Measurements from ENCODE around the gene SLC7A5. TPM values are rescaled to one million over a fixed set of nuclear protein-coding genes. Genes with fewer than 3 reads are reported as not detected.

The SLC7A5 gene
- total and polyA plus RNA-seq, 2 donors = 4.3 to 6.6 TPM

- WGBS = 93% methylated on average over 16 of the region's 16 CpGs
- H3K9me3 ChIP-seq (ENCODE audit: control insufficient read depth in 2 of 2, insufficient read depth in 1 of 2, low read length in 1 of 2) = peaks cover 0 to 3% of the 10 kb centered on the region in 2 donors
- no peak overlapping the region for H3K4me3 ChIP-seq (ENCODE audit: low read length in 2 of 2)
- H3K4me1 ChIP-seq (ENCODE audit: control insufficient read depth in 2 of 2, insufficient read depth in 2 of 2, low read length in 2 of 2) = peaks cover 15 to 45% of the 10 kb centered on the region in 2 donors
- no peaks in the 10 kb centered on the region for H3K27me3 ChIP-seq (ENCODE audit: control insufficient read depth in 2 of 2, insufficient read depth in 1 of 2, low read length in 1 of 2)
- H3K27ac ChIP-seq (ENCODE audit: low read depth in 1 of 2, low read length in 1 of 2) = no peak overlapping the region
- no peak for DNase-seq (ENCODE audit: low read depth in 6 of 9, low spot score in 9 of 9)
- peaks cover 23 to 25% of the 10 kb centered on the region in 2 donors for H3K36me3 ChIP-seq (ENCODE audit: control insufficient read depth in 2 of 2, insufficient read depth in 2 of 2, low read length in 1 of 2)
These were observed 19.8 kb downstream of the SLC7A5 start for GRCh38 chr16:87849419-87850008.

GRCh38 chr16:87848676-87849345 lies 20.5 kb downstream of the SLC7A5 start:
- Histone ChIP-seq H3K27me3 (ENCODE audit: control insufficient read depth in 2 of 2, insufficient read depth in 1 of 2, low read length in 1 of 2) (no peaks in the 10 kb centered on the region), H3K4me3 (ENCODE audit: low read length in 2 of 2) (no peak overlapping the region), H3K4me1 (ENCODE audit: control insufficient read depth in 2 of 2, insufficient read depth in 2 of 2, low read length in 2 of 2) (peaks cover 15 to 47% of the 10 kb centered on the region in 2 donors), H3K36me3 (ENCODE audit: control insufficient read depth in 2 of 2, insufficient read depth in 2 of 2, low read length in 1 of 2) (peaks cover 23 to 25% of the 10 kb centered on the region in 2 donors), H3K27ac (ENCODE audit: low read depth in 1 of 2, low read length in 1 of 2) (no peak overlapping the region), H3K9me3 (ENCODE audit: control insufficient read depth in 2 of 2, insufficient read depth in 1 of 2, low read length in 1 of 2) (peaks cover 0 to 3% of the 10 kb centered on the region in 2 donors)
- no peak for DNase-seq (ENCODE audit: low read depth in 6 of 9, low spot score in 9 of 9)
- WGBS = 93% methylated on average over 18 of the region's 18 CpGs

GRCh38 chr16:87847785-87848675 lies 21.3 kb downstream of the SLC7A5 start:
- H3K27me3 ChIP-seq (ENCODE audit: control insufficient read depth in 2 of 2, insufficient read depth in 1 of 2, low read length in 1 of 2) = no peaks in the 10 kb centered on the region
- no peak overlapping the region for H3K4me3 ChIP-seq (ENCODE audit: low read length in 2 of 2)
- peaks cover 0 to 3% of the 10 kb centered on the region in 2 donors for H3K9me3 ChIP-seq (ENCODE audit: control insufficient read depth in 2 of 2, insufficient read depth in 1 of 2, low read length in 1 of 2)
- H3K27ac ChIP-seq (ENCODE audit: low read depth in 1 of 2, low read length in 1 of 2) = no peak overlapping the region
- H3K36me3 ChIP-seq (ENCODE audit: control insufficient read depth in 2 of 2, insufficient read depth in 2 of 2, low read length in 1 of 2) = peaks cover 23 to 25% of the 10 kb centered on the region in 2 donors
- H3K4me1 ChIP-seq (ENCODE audit: control insufficient read depth in 2 of 2, insufficient read depth in 2 of 2, low read length in 2 of 2) = peaks cover 19 to 47% of the 10 kb centered on the region in 2 donors
- DNase-seq (ENCODE audit: low read depth in 6 of 9, low spot score in 9 of 9) = no peak
- 96% methylated on average over 28 of the region's 28 CpGs for WGBS

- no peaks in the 10 kb centered on the region for H3K9me3 ChIP-seq (ENCODE audit: control insufficient read depth in 2 of 2, insufficient read depth in 1 of 2, low read length in 1 of 2)
- WGBS = 98% methylated on average over 8 of the region's 8 CpGs
- DNase-seq (ENCODE audit: low read depth in 6 of 9, low spot score in 9 of 9) = no peak
- H3K36me3 ChIP-seq (ENCODE audit: control insufficient read depth in 2 of 2, insufficient read depth in 2 of 2, low read length in 1 of 2) = peaks cover 23 to 25% of the 10 kb centered on the region in 2 donors
- no peak overlapping the region for H3K4me3 ChIP-seq (ENCODE audit: low read length in 2 of 2)
- H3K27me3 ChIP-seq (ENCODE audit: control insufficient read depth in 2 of 2, insufficient read depth in 1 of 2, low read length in 1 of 2) = no peaks in the 10 kb centered on the region
- H3K4me1 ChIP-seq (ENCODE audit: control insufficient read depth in 2 of 2, insufficient read depth in 2 of 2, low read length in 2 of 2) = peaks cover 25 to 47% of the 10 kb centered on the region in 2 donors
- H3K27ac ChIP-seq (ENCODE audit: low read depth in 1 of 2, low read length in 1 of 2) = no peak overlapping the region
These were observed 21.9 kb downstream of the SLC7A5 start for GRCh38 chr16:87847467-87847784.

DNA sequence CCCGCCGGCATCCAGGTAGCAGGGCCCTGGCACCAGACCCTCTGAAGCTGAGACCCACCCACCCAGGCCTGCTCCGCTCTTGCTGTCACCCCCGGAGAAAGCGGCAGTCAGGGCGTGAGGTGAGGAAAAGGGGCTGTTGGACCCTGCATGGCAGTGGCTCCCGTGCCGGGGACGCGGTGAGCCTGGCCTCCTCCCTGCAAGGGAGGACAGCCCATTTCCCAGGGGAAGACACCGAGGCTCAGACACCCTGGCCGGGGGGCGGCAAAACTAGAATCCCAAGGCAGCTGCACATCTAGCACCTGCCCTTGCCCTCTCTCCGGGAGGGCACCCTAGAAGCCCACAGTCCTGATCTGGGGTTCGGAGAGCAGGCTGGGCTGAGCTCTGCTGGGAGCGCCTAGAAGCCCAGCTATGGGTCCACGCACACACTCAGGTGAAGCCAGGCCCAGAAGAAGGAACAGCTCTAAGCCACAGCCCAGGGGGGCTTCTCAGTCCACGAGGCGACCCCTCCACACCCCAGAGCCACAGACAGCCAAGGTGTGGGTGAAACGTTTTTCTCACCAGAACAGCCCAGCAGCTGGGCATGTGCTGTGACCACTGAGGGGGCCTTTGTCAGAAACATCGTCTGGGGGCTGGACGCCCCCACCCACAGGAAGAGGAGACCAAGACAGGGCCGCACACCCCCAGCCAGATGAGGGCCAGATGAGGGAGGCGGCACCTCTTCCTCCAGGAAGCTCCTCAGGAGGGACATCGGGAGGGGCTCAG lies 22.4 kb downstream of the SLC7A5 start:
- H3K9me3 ChIP-seq (ENCODE audit: control insufficient read depth in 2 of 2, insufficient read depth in 1 of 2, low read length in 1 of 2) = no peaks in the 10 kb centered on the region
- no peak overlapping the region for H3K4me3 ChIP-seq (ENCODE audit: low read length in 2 of 2)
- peaks cover 23 to 25% of the 10 kb centered on the region in 2 donors for H3K36me3 ChIP-seq (ENCODE audit: control insufficient read depth in 2 of 2, insufficient read depth in 2 of 2, low read length in 1 of 2)
- DNase-seq (ENCODE audit: low read depth in 6 of 9, low spot score in 9 of 9) = no peak
- H3K27me3 ChIP-seq (ENCODE audit: control insufficient read depth in 2 of 2, insufficient read depth in 1 of 2, low read length in 1 of 2) = no peaks in the 10 kb centered on the region
- 92% methylated on average over 25 of the region's 25 CpGs for WGBS
- H3K27ac ChIP-seq (ENCODE audit: low read depth in 1 of 2, low read length in 1 of 2) = peak overlapping the region in 1 of 2 donors; percentile 21
- peaks cover 30 to 48% of the 10 kb centered on the region in 2 donors for H3K4me1 ChIP-seq (ENCODE audit: control insufficient read depth in 2 of 2, insufficient read depth in 2 of 2, low read length in 2 of 2)

GRCh38 chr16:87845807-87846619 lies 23.3 kb downstream of the SLC7A5 start:
- Histone ChIP-seq H3K27ac (ENCODE audit: low read depth in 1 of 2, low read length in 1 of 2) (no peak overlapping the region), H3K9me3 (ENCODE audit: control insufficient read depth in 2 of 2, insufficient read depth in 1 of 2, low read length in 1 of 2) (no peaks in the 10 kb centered on the region), H3K27me3 (ENCODE audit: control insufficient read depth in 2 of 2, insufficient read depth in 1 of 2, low read length in 1 of 2) (no peaks in the 10 kb centered on the region), H3K4me3 (ENCODE audit: low read length in 2 of 2) (no peak overlapping the region), H3K36me3 (ENCODE audit: control insufficient read depth in 2 of 2, insufficient read depth in 2 of 2, low read length in 1 of 2) (peaks cover 19 to 23% of the 10 kb centered on the region in 2 donors), H3K4me1 (ENCODE audit: control insufficient read depth in 2 of 2, insufficient read depth in 2 of 2, low read length in 2 of 2) (peaks cover 35 to 50% of the 10 kb centered on the region in 2 donors)
- WGBS = 96% methylated on average over 31 of the region's 31 CpGs
- DNase-seq (ENCODE audit: low read depth in 6 of 9, low spot score in 9 of 9) = no peak

- H3K4me3 ChIP-seq (ENCODE audit: low read length in 2 of 2) = no peak overlapping the region
- no peak overlapping the region for H3K27ac ChIP-seq (ENCODE audit: low read depth in 1 of 2, low read length in 1 of 2)
- H3K9me3 ChIP-seq (ENCODE audit: control insufficient read depth in 2 of 2, insufficient read depth in 1 of 2, low read length in 1 of 2) = no peaks in the 10 kb centered on the region
- DNase-seq (ENCODE audit: low read depth in 6 of 9, low spot score in 9 of 9) = no peak
- H3K27me3 ChIP-seq (ENCODE audit: control insufficient read depth in 2 of 2, insufficient read depth in 1 of 2, low read length in 1 of 2) = no peaks in the 10 kb centered on the region
- WGBS = 94% methylated on average over 13 of the region's 13 CpGs
- peaks cover 29 to 42% of the 10 kb centered on the region in 2 donors for H3K4me1 ChIP-seq (ENCODE audit: control insufficient read depth in 2 of 2, insufficient read depth in 2 of 2, low read length in 2 of 2)
- peaks cover 22 to 24% of the 10 kb centered on the region in 2 donors for H3K36me3 ChIP-seq (ENCODE audit: control insufficient read depth in 2 of 2, insufficient read depth in 2 of 2, low read length in 1 of 2)
These were observed 24.1 kb downstream of the SLC7A5 start for GRCh38 chr16:87845213-87845612.

DNA sequence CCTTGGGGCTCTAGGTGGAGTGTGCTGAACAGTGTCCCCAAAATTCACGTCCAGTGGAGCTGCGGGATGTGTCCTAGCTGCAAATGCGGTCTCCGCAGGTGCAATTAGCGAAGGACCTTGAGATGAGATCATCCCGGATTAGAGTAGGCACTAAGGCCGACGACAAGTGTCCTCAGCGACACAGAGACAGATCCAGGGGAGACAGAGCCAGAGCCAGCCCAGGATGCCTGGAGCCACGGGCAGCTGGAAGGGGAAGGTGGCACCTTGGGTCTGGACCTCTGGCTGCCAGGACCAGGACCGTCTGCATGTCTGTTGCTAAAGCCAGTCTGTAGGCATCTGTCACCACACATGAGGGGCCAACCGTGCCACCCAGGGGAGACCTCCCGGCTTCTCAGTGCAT lies 24.5 kb downstream of the SLC7A5 start:
- H3K36me3 ChIP-seq (ENCODE audit: control insufficient read depth in 2 of 2, insufficient read depth in 2 of 2, low read length in 1 of 2) = peaks cover 22 to 27% of the 10 kb centered on the region in 2 donors
- no peaks in the 10 kb centered on the region for H3K27me3 ChIP-seq (ENCODE audit: control insufficient read depth in 2 of 2, insufficient read depth in 1 of 2, low read length in 1 of 2)
- no peak for DNase-seq (ENCODE audit: low read depth in 6 of 9, low spot score in 9 of 9)
- H3K27ac ChIP-seq (ENCODE audit: low read depth in 1 of 2, low read length in 1 of 2) = no peak overlapping the region
- H3K4me1 ChIP-seq (ENCODE audit: control insufficient read depth in 2 of 2, insufficient read depth in 2 of 2, low read length in 2 of 2) = peaks cover 25 to 38% of the 10 kb centered on the region in 2 donors
- no peak overlapping the region for H3K4me3 ChIP-seq (ENCODE audit: low read length in 2 of 2)
- H3K9me3 ChIP-seq (ENCODE audit: control insufficient read depth in 2 of 2, insufficient read depth in 1 of 2, low read length in 1 of 2) = no peaks in the 10 kb centered on the region
- 82% methylated on average over 13 of the region's 13 CpGs for WGBS

Measured in thymus (tissue), 11 donors.